Activated CD4-positive, alpha-beta T cell treated with anti-CD3 and anti-CD28 coated beads, Interleukin-2, amount 50 U/mL, for 48 hours (primary cell): ENCODE measurements around the gene WDR45.
"Not testable (repeated sequence)": the region's sequence is repeated elsewhere in the genome, so short reads cannot be mapped to it uniquely, and the experiment has no call there.

ENCODE experiments used
- DNase-seq, 2 experiments: peaks; one replicate each; pipeline ENCODE4 v3.0.0-alpha.2; 2020

Gene WDR45

GRCh38 chrX:49079489-49080428 is at the start of gene WDR45:
WDR45 (minus strand) TSS chrX:49079887; CDS start chrX:49078095, 1,792 bp downstream.
- peak; percentile 59 to 72 for DNase-seq

DNA sequence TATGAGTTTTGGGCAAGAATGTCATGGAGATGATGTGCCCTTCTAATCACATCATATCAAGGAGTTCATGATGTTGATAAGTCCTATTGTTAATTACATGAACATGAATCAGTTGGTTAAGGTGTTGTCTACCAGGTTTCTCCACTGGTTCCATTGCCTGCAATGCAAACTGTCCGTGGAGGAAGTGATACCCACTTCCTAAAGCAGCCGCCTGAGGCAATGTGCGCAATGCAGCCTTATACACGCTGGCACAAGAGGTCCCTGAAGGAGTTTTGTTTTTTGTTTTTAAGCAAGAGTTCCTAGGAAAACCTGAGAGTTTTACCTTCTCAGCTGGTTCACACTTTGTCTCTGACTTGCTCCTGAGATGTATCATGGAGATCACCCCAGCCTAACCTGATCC is 49.7 kb upstream of the WDR45 start:
- DNase-seq: no peak

DNA sequence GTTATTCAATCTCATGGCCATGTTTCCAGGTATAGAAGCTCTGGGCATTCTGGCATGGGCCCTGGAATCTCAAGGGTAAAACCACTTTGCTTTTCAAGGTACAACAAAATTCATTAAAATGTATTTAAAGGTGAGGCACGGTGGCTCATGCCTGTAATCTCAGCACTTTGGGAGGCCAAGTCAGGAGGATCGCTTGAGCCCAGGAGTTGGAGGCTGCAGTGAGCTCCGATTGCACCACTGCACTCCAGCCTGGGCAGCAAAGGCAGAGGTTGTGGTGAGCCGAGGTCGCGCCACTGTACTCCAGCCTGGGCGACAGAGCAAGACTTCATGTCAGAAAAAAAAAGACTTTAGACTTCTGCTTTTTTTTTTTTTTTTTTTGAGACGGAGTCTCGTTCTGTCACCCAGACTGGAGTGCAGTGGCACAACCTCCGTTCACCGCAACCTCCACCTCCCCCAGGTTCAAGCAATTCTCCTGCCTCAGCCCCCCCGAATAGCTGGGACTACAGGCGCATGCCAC is 48.1 kb upstream of the WDR45 start:
- DNase-seq: not testable (repeated sequence)

DNA sequence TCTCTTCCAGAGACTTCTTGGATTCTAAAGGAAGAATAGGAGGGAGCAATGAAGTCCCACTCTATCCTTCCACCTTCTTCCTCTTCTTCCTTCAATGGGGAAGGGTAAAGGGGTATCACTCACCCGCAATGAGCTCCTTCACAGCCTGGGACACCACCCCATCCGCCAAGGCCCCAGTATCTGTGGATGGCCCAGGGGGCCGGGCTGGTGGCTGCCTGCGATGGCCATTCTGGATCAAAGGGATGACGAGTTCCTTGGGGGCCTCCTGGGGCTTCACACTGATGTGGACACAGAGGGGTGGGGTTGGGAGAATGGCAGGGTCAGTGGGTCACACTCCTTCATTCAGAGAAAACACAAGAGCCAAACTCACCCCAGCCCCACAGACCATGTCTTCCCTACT is 42.8 kb upstream of the WDR45 start:
- no peak for DNase-seq

DNA sequence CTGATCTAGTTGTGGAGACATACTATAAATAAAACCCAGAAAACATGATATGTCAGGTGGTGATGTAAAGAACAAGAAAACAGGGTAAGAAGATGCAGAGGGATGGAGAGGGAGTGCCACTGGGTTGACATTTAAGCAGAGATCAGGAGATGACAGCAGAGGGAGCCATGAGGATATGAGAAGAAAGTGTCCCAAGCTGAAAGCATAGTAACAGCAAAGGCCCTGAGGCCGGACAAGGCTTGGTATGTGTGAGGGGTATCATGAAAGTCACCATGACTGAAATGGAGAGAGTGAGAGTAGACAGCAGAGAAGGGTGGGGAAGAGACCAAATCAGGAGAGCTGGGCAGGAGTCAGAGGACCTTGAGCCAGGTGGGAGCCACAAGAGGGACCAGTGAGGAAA is 40.4 kb upstream of the WDR45 start:
- no peak for DNase-seq

DNA sequence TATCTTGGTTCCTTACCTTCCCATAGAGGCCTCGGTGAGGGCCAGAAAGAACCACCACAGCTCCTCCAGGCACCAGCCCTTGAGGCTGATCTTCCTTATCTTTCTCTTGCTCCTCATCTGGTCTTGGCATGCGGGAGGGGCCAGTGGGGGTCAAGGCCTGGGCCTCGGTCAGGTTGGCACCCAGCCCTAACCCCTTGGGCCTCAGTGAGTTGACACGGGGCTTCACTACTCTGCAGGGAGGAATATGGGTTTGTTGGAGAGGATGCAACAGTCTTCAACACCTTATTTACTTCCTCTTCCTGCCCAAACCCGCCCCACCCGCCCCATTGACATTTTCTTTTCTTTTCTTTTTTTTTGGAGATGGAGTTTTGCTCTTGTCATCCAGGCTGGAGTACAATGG is 37.9 kb upstream of the WDR45 start:
- DNase-seq: no peak

- no peak for DNase-seq
Observed at GRCh38 chrX:49116716-49117115, 37.0 kb upstream of the WDR45 start.

GRCh38 chrX:49116076-49116475 is 36.4 kb upstream of the WDR45 start:
- no peak for DNase-seq

GRCh38 chrX:49111791-49112190 is 32.1 kb upstream of the WDR45 start:
- no peak for DNase-seq

DNA sequence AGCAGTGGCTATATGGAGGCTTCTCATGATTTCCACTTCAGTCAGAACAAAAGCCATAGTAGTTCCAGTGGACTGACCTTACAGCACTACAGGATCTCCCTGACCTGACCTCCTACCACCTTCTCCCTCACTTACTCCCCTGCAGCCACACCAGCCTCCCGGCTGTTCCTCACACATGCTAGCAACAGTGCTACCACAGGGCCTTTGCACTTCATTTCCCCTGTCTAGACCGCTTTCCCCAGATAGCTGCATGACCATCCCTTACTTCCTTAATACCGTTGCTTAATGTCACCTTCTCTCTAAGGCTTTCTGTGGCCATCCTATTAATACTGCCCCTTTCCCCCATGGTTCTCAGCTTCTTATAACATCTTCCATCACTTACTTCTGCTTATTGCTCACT is 30.7 kb upstream of the WDR45 start:
- no peak for DNase-seq

GRCh38 chrX:49108641-49109040 is 29.0 kb upstream of the WDR45 start:
- DNase-seq: no peak

DNA sequence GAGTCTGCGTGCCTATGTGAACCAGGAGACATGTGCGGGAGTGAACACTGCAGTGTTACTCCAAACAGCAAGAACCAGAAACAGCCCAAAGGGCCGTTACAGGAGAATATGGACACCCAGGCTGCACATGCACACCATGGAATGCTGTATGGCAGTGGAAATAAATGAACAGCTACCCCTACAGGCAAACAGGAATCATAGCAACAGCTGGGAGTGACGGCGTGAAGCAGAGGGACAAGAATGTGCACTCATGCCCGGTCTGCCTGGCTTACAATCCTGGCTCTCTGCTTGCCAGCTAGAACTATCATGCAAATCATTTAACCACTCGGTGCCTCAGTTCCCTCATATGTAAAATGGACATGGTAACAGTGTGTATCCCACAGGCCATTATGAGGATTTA is 27.2 kb upstream of the WDR45 start:
- DNase-seq: peak in 1 of 2 experiments; percentile 5

DNA sequence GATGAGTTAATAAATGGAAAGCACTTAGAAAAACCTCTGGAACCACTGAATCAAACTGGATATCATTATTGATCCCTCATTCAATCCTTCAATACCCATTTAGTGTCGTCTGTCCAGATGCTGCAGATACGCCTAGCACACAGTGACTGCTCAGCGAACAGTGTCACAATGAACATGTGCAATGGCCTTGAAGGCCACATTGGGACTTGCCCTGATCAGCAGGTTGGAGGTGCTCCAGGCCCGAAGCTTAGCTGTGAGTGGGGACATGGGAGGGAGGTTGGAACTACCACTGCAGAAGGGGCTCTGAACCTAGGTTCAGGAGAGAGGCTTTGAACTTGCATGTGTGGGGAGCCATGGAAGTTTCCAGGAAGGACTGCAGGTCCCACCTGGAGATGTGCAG is 26.6 kb upstream of the WDR45 start:
- no peak for DNase-seq

DNA sequence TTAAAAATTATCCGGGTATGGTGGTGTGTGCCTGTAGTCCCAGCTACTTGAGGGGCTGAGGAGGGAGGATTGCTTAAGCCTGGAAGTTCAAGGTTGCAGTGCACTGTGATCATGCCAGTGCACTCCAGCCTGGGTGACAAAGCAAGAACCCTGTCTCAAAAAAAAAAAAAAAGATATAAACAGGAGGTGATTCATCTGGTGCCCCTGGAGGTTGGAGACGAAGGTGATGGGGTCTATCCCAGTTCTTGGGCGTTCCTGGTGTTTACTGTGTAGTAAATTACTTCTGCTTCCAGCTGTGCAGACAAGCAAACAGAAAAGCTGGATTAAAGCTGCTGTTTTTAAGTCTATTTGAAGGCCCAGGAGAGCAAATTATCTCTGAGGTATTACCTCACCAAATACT is 23.9 kb upstream of the WDR45 start:
- DNase-seq: no peak

DNA sequence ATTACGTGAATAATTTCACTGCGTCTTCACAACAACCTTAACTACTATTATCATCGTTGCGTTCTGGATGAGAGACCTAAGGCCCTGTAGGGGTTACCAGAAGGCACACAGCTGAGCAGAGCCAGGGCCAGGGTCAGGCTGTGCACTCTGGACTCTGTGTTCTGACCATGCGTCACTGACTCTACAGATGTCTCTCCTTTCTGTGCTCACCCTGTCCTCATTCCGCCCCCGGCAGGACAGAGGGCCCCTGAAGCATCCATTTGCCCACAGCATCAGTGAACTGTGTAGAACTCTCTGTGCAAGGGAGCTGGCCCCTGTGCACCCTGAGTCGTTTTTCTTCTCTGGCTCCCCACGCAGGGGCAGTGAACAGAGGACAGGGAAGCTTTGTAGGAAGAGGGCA is 22.5 kb upstream of the WDR45 start:
- DNase-seq: no peak

DNA sequence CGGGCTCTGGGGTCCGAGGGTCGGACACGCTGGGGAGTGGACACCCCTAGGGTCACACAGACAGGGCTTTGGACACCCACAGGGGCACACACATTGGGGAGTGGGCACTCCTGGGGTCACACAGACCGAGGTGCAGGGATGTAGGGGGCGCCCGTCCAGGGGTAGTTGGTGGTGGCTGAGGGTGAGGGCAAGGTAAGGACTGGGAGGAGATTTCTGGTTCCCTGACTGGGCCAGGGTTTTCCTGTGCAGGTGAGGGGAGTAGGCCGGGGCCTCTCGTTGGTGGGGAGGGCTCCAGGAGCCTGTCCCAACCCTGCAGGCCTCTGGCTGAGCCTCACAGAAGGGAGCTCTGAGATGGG is 21.9 kb upstream of the WDR45 start:
- DNase-seq: no peak

DNA sequence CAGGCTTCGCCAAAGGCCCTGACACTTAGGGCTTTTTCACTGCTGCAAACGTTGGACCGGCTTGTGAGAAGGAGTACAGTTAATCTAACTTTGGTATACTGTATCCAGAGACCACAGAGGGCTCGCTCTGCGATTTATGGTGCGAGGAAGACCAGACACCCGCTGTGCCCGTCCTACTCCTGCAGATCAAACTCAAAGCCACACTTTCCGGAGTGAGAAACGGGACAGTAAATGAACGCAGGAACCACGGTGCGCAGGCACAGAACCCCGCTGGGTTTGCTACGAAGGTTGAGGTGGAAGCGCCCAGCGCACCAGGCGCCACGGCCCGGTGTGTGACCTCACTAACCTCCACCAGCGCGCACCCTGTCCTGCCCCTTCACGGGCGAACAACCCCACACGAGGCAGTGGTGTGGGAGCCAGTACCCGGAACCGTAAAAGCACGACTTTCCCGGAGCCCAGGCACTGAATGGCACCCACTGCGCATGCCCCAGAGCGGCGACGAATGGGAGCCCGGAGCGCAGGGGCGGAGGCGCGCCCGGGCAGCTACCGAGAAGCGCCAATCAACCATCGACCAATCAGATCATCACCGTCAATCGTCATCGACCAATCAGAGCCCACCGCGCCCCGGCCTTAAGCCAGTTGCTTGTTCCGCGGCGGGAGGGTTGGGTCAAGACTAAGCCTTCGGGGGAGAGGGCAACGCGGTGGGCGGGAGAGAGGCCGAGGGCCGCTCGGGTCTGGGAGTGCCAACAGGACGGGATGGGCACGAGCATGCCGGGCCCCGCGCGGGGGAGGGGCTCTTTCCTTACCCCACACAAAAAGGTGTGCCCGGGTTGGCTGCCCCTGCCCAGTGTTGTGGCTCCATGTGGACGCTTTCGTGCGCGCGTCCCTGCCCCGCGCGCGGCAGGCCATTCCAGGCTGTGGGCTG is 21.3 kb upstream of the WDR45 start:
- DNase-seq: peak; percentile 85 to 88

DNA sequence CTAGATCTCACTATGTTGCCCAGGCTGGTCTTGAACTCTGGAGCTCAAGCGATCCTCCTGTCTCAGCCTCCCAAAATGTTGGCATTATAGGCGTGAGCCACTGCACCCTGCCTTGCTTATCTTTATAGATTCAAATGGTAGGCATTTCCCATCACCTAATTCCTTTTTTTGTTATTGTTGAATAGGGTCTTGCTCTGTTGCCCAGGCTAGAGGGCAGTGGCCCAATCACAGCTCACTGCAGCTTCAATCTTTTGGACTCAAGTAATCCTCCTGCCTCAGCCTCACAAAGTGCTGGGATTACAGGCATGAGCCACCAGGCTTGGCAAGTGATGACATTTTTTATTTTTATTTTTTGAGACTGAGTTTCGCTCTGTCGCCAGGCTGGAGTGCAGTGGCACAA is 16.7 kb upstream of the WDR45 start:
- no peak for DNase-seq

GRCh38 chrX:49089553-49089952 is 9.9 kb upstream of the WDR45 start:
- DNase-seq: no peak

DNA sequence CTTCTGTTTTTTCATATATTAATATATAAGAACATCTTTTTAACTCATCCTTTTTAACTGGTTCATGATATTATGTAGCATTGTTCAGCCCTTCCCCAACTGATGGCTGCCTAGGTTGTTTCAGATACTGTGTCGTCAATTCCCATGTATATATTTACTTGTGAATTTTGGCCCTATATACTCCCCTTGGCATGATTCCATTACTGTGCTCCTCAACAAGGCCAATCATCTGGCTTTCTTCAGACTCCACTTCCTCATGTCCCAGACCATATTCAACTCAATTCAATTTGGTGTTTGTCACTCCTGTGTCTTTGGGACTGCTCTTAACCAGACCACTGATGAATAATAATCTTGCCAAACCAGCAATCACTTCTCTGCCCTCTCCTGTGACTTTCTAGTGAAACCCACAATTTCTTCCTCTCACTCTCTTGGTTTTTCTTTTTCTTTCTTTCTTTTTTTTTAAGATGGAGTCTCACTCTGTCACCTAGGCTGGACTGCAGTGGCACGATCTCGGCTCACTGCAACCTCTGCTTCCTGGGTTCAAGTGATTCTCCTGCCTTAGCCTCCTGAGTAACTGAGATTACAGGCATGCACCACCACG is 2.7 kb upstream of the WDR45 start:
- DNase-seq: no peak

GRCh38 chrX:49077941-49078340 is 1.7 kb downstream of the WDR45 start:
- no peak for DNase-seq

GRCh38 chrX:49075347-49075746 is 4.3 kb downstream of the WDR45 start:
- no peak for DNase-seq
